NCI-H1930 (cell line): ENCODE data around the gene BMI1.

Experiments
- DNase-seq, 2 experiments: peaks; one replicate each; lab custom pipeline; 2025; lab: John Stamatoyannopoulos, UW

The BMI1 gene

GRCh38 chr10:22319980-22320558 is 830 bp upstream of the BMI1 start:
- no peak for DNase-seq

GRCh38 chr10:22321156-22321923 is 441 bp downstream of the BMI1 start:
- DNase-seq, result peak in 1 of 2 experiments; percentile 1

- DNase-seq, result no peak
These were observed 1.2 kb downstream of the BMI1 start for GRCh38 chr10:22321924-22322640.

- no peak for DNase-seq
These were observed 1.8 kb downstream of the BMI1 start for GRCh38 chr10:22322641-22323160.

DNA sequence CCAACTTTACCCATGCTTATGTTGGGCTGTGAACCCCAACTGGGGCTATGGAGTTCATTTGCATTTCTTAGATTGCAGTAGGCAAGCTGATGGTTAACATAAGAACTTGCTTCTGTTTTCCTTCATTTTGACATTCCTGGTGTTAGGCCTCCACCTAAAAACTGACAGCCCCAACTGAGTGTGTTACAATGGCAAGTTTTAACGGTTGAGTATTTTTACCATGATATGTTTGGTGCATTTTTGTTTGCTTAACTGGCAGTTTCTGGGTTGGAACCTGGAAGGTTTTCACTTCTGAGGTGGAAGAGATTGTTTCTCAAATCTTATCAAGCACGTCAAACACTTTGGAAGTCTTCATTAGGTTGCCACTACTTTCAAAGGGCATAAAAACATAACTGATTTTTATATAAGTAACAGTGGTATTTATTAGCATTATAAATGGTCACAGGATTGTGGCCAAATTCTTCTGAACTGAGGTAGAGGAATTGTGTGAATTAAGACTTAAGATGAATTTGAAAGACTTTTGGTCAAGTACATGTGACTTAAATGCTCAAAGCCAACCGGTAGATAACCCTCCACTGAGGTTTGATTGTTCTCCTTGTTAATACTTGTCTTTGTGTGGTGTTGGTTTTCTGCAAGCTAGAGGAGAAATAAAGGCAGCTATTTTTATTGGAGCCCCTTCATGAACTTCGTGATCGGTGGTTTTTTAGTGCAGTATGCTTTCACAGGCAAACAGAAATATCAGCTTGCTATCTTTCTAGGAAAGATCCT is 2.8 kb downstream of the BMI1 start:
- DNase-seq, result no peak

DNA sequence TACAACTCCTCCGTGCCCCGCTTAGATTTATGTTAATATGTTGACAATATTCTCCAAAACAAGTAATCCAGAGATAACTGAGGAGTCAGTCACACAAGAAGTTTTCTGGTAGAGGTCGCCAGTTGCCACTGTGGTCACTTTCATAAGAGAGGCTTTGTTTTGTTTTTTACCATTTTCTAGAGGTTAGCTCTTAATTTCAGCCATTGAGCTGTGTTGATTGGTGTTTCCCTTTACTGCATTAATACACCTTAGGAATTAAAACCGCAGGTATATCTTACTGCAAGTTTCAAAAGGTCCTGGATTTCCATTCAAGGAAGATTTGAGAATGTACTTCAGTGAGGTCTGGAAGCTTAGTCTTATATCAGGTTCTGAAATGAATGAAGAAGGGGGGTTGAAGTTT is 3.5 kb downstream of the BMI1 start:
- no peak for DNase-seq

DNA sequence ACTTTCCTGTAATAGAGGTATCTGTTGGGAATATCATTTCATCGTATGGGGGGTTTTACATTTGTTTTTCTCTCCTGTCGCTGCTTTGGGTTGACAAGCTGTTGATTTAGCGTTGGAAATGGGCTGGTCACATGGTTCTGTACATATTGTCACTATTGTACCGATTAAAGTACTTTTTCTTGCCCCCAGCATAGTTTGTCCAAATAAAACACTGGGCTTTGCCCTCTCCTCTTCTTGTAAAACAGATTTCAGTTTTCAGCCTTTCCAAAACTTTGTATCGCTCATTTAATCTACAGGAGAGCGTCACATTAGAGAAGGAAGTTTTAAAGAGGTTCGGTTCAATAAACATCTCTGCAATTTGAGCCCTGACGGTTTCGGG is 4.0 kb downstream of the BMI1 start:
- DNase-seq, result no peak

DNA sequence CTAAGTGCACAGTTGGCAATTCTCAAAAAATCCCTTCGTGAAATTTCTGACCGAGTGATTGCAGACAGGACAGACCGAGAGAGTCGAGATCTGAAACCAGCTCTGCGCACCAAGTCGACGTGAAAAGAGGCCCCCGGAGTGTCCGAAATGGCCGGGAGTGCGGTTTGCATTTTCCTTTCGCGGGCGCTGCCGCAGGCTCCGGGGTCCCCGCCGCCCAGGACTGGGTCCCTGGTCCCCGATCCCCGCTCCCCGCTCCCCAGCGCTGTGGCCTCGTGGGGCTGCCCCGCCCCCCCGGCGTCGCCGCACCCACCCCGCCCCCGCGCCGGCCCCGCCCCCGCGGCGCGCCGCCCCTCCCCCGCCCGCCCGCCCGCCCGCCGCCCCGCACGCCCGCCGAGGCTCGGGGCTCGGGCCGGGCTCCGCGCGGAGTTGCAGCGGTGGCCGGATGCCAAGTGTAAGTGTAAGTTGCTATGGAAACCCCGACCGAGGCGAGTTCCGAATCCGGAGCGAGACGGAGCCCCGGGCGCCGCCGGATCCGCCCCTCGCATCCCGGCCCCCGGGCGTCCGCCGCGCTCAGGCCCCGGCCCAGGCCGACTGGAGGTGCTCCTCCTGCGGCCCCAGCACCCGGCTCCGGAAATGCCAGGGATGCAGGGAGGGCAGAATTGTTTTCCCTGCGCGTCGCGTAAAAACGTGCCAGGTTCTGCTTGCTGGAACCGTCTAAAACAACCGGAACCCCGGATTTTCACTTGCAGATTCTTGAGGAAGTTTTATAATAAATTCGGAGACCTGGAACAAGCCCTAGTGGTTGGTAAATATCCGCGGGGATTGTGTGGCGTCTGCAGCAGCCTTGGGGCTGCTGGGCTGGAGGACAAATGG is 4.6 kb downstream of the BMI1 start:
- DNase-seq, result peak in 1 of 2 experiments; percentile 4

GRCh38 chr10:22326145-22326702 is 5.3 kb downstream of the BMI1 start:
- no peak for DNase-seq

DNA sequence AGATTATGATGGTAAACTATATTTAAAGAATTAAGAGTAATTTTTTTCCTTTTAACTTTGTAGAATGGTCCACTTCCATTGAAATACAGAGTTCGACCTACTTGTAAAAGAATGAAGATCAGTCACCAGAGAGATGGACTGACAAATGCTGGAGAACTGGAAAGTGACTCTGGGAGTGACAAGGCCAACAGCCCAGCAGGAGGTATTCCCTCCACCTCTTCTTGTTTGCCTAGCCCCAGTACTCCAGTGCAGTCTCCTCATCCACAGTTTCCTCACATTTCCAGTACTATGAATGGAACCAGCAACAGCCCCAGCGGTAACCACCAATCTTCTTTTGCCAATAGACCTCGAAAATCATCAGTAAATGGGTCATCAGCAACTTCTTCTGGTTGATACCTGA is 8.3 kb downstream of the BMI1 start:
- no peak for DNase-seq

GRCh38 chr10:22332116-22332692 is 11.3 kb downstream of the BMI1 start:
- no peak for DNase-seq

DNA sequence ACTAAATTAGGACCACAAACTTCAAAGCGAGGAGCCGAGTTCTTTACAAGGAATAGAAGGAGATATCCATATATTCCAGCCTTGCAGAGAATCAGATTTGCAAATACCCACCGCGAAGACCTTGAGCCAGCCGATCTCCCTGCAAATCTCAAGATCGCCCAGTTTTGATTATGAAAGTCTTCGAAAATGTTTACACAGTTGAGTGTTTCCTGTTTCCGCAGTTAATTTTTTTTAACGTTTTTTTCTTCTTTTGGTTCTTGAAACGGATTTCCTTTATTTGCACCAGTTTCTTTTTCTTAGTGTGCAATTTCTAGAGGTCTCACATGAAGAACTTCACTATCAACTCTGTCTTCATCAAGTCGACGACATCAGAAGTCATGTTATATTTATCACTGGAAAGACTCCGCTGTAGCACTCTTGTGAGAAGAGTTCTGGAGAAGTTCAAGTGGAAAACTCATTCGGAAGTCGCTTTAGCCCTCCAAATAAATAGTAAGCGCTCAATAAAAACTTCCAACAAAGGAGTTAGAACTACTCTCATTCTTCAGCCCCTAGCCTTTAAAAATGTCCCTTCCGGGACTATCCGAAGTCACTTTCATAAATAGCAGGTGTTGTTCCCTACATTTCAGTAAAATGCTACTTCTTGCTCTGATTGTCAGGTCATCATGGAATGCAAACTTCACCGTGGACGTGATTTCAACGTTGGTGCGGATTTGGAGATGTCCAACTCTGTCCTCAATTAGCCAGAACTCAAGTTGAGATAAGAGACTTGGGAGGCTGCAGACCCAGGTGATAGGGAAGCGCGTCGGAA is 12.5 kb downstream of the BMI1 start:
- no peak for DNase-seq

DNA sequence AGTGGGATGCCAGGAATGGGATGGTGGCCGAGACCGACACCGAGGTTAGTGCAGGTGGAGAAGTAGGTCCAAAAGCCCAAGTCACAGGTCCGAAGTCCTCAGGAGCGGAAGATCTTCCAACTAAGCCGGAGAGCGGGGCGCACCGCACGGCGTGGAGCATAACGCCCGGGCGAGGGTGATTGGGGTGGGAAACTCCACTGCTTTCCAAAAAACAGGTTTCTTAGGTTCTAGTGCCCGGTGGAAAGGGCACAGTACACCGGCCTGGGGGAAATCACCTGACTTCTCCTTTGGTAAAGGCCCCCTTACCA is 13.0 kb downstream of the BMI1 start:
- no peak for DNase-seq

GRCh38 chr10:22334414-22335172 is 13.7 kb downstream of the BMI1 start:
- DNase-seq, result no peak

GRCh38 chr10:22335173-22335933 is 14.5 kb downstream of the BMI1 start:
- DNase-seq, result no peak

GRCh38 chr10:22338185-22338900 is 17.4 kb downstream of the BMI1 start:
- DNase-seq, result no peak

GRCh38 chr10:22338931-22339330 is 18.0 kb downstream of the BMI1 start:
- DNase-seq, result no peak
